T-helper 2 cell treated with Interferon-gamma antibody and Interleukin-4, amounts not matched to agents 100 ng/mL and 5 ng/mL, for 36 hours (primary cell): ENCODE measurements around the gene TMEM208. TPM values are rescaled to one million over a fixed set of nuclear protein-coding genes. Genes with fewer than 3 reads are reported as not detected.

ENCODE experiments used
- intact Hi-C: fragments of 100-400 bp; cut with micrococcal nuclease; formaldehyde crosslinking; loops from one replicate; pipeline ENCODE4 v1.15.1; 2023
- total RNA-seq: library from RNA; stranded (reverse); gene quantifications from 2 replicates; pipeline ENCODE4 v1.2.3, GENCODE V29; 2022

TMEM208 gene
- total RNA-seq, 1 donor from 2014 or later, result 46.2 TPM

DNA sequence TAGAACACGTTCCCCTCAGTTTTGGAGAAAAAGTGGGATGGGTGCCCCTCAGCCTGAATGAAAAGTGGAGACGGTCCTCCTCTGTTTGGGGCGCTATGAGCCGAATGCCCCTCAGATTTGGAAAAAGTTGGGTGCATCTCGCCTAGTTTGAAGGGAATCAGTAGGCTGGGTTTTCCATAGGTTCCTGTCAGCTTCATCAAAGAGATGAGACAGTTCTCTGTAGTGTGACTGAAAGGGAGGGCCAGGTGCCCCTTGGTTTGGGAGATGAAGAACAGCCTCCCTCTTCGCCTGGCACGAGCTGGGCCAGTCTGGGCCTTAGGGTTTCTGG lies 21.1 kb downstream of the TMEM208 start:
- intact Hi-C loops, result loop anchor here (5.0 to 10.0 kb wide), 2 partner anchors 91 to 417 kb away; partner anchors contain the start of genes ACD, C16orf86, ENKD1 and FBXL8

DNA sequence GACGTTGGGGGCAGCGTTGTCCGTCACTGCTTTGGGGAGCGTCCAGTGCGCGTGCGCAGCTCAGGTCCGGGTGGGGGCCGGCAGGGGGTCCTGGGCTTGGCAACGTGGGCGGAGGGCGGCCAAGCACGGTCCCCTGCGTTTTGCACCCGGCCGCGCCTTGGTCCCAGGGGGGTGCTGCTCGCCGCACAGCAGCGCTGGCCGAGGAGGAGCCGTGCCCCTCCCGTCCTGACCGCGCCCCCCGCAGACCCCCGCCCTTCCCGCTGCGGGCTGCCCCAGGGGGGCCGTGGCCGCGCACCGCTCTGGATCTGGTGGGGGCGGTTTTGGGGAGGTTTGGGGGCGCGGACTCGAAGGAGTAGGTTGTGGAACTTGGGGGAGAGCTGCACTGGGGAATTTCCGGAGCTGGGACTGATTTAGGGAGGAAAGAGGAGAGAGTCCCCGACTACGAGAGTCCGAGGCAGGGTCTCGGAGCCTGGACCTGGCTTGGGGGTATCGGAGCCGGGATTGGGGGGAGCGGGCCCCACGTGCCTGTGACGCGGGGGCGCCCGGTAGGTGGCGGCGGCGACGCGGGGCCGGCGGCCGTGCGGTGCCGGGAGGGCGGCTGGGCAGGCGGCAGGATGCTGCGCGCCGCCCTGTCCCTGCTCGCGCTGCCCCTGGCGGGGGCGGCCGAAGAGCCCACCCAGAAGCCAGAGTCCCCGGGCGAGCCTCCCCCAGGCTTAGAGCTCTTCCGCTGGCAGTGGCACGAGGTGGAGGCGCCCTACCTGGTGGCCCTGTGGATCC lies 21.7 kb downstream of the TMEM208 start, which contains the start of gene SLC9A5:
TSS of gene SLC9A5 (plus strand) at position 579 of the 777 bp plus-strand sequence. CDS start at position 615, 36 bp downstream.
- intact Hi-C loops, result loop anchor here (5.0 to 10.0 kb wide), 2 partner anchors 91 to 416 kb away; partner anchors contain the start of genes ACD, C16orf86, ENKD1 and FBXL8

DNA sequence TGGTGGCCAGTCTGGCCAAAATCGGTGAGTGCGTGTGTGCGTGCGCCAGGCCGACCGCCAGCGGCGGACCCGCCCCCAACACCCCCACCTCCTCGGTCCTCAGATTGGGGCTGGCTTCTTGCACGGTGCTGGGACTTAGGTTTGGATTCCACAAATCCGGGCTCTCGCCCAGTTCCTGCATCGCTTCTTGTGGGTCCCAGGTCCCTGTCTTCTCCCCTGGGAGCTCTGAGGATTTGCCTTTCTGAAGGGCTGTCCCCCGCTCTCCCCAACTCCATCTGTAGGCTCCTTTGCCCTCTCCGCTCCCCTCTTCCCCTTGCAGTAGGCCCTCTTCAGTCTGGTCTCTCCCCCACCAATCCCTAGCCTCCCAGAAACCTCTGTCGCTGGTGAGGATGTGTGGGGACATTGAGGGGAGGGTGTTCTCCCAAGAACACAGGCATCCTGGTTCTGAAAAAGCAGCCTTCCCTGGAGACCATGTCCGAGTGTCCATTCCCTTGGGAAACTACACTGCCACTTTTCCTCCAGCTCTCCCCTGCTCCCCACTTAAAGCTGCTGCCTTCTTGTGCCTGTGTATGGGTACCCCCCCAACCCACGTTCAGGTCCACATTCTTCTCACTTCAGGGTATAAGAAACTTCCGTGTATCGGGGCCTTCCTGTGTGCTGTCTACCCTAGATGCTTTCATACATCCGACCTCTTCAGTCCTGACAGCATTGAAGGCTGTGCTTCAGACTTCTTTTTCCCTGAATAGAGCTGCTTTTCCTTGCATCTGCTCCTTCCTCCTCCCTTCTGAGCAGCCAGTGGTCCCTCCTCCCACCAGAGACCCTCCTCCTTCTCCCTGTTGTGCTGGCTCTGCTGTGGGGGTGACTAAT lies 22.5 kb downstream of the TMEM208 start:
- intact Hi-C loops, result loop anchor here (5.0 to 10.0 kb wide), 2 partner anchors 92 to 415 kb away; partner anchors contain the start of genes ACD, C16orf86, ENKD1 and FBXL8

DNA sequence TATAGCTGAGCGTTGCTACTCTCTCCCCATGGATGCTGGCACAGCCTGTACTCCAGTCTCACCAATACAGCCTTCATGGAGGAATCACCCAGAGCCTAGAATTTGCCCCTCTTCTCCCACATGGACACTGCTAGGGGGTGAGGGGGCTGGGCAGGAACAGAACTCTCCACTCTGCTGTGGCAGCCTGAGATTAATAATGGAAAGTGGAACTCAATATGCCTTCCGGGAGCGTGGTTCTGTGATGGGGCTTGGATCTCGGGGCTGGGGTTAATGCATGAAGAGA lies 23.1 kb downstream of the TMEM208 start:
- intact Hi-C loops, result no loop called here

DNA sequence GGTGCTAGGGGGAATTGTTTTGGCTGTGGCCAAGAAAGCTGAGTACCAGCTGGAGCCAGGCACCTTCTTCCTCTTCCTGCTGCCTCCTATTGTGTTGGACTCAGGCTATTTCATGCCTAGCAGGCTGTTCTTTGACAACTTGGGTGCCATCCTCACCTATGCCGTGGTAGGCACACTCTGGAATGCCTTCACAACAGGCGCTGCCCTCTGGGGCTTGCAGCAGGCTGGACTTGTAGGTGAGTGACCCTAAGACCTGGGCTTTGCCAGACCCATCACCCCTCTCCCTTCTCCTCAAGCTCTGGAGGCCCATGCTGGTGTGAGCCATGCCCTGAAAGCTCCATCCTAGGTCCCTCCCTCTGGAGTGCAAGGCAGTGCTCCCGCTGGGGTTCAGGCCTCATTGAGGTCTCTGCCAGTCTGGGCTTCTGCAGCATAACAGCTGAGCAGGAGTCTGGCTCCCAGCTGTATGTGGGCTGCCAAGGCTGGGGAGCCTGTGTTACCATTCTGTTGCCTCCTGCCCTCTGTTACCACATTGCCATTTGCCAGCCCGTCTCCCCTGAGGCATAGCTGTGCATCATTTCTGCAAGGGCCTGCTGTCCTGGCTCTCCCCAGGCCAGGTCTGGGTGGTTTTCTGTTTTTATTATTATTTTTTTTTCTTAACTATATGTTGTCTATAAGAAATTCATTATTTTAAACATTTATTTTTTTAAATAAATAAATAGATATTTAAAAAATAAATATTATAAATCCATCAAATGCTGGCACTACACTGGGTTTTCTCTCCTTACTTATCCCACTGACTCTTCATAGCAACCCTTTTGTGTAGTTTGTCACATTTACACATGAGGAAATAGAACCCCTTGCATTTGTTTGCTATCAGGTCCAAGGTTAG lies 25.9 kb downstream of the TMEM208 start:
- intact Hi-C loops, result no loop called here

DNA sequence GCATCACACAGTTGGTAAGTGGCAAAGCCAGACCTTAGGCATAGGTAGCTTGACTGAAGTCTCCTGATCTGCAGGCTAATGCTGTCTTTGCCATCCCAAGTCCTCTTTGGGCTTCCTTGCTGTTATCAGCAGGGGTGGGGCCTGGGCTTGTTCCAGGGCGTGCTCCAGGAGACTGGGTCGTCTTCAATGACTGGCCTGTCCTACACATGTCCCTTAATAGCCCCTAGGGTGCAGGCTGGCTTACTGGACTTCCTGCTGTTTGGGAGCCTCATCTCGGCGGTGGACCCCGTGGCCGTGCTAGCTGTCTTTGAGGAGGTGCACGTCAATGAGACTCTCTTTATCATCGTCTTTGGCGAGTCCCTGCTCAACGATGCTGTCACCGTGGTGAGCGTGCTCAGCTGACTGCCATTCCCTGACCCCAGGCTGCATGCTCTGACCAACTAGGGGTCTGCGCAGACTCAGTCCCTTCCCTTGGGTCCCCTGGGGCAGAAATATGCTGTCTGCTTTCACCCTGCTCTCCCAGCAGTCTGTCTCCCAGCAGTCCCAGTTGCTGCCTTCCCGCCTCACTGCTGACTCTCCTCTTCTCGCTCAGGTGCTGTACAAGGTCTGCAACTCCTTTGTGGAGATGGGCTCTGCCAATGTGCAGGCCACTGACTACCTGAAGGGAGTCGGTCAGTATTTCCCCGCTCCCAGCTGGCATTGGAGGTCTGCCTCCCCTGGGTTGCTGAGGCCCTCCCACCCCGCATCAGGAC lies 28.0 kb downstream of the TMEM208 start:
- intact Hi-C loops, result no loop called here

DNA sequence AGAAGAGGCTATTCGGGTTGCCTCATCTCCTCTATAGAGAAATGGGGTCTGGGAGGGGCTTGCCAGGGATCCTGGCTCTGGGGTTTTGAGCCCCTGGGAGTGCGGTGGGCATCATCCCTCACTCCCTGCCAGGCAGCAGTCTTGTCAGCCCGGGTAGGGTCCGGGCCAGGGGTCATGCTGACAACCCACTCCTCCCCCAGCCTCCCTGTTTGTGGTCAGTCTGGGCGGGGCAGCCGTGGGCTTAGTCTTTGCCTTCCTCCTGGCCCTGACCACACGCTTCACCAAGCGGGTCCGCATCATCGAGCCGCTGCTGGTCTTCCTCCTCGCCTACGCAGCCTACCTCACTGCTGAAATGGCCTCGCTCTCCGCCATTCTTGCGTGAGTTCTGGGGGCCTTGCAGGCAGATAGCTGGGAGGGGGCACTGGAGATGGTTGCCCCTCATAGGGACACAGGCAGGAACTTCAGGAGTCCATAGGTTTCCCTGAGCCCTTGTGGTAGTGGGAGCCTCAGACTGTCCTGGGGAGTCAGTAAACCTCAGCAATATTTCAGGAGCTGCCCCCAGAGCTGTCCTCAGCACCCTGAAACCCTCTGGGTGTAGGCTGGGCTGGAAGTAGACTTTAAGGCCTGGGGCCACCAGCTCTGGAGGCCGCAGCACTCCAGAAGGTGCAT lies 28.8 kb downstream of the TMEM208 start:
- intact Hi-C loops, result no loop called here

DNA sequence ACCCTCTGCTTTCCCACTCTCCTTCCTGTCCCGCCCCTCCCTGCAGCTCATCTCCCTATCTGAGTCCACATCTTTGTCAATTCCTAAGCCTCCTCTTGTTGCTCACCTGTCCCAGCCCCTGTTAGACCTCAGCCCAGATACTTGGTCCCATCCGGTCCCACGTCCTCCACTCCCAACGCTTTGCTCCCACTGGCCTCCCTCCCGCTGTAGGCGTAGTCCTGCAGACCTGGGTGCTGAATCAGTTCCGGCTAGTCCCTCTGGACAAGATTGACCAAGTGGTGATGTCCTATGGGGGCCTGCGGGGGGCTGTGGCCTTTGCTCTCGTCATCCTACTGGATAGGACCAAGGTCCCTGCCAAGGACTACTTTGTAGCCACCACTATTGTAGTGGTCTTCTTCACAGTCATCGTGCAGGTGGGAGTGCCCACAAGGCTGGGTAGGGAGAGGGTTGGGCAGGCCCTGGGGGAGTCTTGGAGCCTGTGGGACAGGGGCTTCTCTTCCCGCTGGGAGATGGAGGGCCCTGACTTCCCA lies 29.8 kb downstream of the TMEM208 start:
- intact Hi-C loops, result no loop called here

DNA sequence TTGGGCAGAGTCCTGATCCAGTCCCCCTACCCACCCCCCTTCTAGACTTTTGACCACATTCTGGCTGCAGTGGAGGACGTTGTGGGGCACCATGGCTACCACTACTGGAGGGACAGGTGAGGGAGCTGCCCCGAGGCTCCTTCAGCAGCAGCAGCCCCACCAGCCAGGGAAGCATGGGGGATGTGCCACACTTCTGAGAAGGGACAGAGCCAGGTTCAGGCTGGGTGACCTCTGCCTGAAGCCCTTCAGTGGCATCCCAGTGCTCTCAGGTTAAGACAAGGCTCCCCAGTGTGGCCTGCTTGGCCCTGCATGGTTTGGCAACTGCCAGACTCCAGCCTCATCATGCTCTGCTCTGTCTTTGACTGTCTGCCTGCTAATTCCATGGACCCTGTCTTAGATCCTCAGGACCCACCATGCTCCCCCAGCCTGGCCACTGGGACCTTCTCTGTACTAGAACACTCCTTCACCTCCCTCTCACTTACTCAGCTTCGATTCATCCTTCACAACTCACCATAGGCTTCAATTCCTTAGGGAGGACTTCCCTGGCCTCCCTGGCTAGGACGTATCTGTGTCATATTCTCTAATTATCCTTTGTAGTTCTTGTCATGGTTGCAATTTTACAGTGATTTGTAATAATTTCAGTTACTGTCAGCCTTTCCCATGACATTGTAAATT lies 30.7 kb downstream of the TMEM208 start:
- intact Hi-C loops, result no loop called here

DNA sequence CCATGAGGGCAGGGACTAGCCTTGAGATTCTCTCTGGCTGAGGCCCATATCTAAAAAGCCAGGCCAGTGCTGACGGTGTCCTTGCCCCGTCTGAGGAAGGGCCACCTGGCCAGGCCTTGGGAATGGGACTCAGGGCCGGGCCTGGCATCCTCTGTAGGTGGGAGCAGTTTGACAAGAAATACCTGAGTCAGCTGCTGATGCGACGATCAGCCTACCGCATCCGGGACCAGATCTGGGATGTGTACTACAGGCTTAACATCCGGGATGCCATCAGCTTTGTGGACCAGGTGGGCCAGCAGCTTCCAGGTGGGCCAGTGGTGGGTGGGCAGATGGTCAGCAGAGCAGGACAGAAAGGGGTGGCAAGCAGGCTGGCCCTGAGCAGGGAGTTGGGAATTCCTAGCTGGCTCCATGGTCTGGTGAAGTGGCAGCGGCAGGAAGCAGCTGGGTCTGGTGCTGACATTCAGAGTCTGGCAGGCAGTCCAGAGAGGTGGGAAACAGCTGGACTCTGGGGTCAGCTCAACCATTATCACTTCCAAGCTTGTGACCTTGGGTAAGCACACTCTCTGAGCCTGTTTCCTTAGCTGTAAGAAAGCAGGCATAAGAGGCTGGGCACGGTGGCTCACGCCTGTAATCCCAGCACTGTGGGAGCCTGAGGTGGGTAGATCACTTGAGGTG lies 31.4 kb downstream of the TMEM208 start:
- intact Hi-C loops, result no loop called here

DNA sequence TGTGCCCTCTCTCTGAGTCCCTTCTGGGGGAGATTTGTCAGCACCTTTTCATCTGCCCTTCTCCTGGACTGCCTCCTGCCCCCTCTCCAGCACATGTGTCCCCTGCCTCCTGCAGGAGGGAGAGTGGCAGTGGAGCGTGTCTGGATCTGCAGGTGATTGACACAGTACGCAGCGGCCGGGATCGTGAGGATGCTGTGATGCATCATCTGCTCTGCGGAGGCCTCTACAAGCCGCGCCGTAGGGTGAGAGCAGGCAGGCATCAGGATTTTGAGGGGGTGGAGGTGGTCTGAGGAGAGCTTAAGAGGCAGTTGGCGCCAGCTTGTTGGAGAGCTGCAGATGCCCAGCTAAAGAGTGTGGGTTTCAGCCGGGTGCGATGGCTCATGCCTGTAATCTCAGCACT lies 32.8 kb downstream of the TMEM208 start:
- intact Hi-C loops, result loop anchor here (5.0 kb wide), 1 partner anchor 138 kb away; no protein-coding TSS in a partner anchor

DNA sequence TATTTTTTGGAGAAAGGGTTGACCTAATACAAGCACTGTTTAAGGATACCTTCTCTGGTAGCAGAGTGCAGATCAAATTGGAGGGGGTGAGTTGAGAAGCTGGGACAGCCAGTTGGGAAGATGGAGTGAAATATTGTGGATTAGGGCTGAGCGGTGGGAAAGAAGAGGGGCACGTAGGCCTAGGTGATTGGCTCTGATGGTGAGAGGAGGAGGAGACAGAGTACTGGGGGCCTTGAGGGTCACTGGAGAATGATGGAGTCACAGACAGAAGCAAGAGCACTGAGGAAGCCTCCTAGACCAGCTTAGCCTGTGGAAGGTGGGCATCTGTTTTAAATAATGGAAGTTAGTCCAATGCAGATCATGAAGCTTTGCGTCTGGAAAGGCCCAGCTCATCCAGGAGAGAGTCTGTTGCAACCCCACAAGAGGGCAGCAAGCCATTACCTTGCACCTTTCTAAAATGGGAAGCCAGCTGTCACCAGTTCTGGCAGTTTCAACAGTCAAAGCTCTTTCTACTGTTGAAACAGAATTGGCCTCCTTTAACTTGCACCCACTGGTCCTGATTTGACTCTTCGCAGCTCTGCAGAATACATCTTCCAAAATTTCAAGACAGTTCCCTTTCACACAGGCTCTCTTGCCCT lies 33.6 kb downstream of the TMEM208 start:
- intact Hi-C loops, result loop anchor here (5.0 kb wide), 1 partner anchor 137 kb away; no protein-coding TSS in a partner anchor

DNA sequence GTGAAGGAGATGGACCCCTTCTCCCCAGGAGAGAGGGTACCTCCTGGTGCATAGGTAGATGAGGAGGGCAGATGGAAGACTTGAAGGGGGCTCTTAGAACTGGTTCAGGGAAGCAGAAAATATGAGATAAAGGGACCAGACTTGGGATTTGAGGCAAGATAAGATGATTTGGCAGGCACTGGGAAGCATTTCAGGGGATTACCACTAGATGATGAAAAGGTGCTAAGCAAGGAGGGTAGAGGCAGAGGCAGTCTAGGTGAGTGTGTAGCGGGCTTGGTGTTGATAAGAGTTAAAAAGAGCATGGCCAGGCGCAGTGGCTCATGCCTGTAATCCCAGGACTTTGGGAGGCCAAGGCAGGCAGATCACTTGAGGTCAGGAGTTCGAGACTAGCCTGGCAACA lies 36.3 kb downstream of the TMEM208 start:
- intact Hi-C loops, result loop anchor here (5.0 kb wide), 1 partner anchor 134 kb away; no protein-coding TSS in a partner anchor

DNA sequence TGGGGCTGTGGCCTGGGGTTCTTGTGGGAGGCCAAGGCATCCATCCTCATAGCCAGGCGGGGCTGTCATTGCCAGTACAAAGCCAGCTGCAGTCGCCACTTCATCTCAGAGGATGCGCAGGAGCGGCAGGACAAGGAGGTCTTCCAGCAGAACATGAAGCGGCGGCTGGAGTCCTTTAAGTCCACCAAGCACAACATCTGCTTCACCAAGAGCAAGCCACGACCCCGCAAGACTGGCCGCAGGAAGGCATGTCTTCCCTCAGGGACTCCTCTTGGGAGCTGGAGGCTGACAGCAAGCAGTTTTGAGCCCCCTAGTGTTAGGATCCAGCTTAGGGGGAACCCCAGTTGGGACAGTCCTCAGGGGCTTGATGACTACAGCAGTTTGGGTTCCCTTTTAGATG lies 37.3 kb downstream of the TMEM208 start:
- intact Hi-C loops, result loop anchor here (5.0 kb wide), 1 partner anchor 133 kb away; no protein-coding TSS in a partner anchor

DNA sequence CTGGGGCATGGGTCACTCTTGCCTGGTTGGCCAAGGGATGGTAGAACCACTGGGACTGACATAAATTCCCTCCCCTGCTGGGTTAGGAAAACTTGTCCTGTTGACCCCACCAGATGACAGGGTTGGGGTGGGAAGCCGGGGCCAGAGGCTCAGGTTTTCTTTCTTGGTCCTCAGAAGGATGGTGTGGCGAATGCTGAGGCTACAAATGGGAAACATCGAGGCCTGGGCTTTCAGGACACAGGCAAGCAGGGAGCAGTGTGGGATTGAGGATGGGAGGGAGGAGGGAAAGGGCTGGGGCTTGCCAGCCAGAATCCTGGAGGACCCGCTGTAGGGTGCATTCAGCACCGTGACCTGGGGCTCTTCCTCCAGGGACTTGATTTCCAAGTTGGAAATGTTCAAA lies 37.9 kb downstream of the TMEM208 start:
- intact Hi-C loops, result loop anchor here (5.0 kb wide), 1 partner anchor 132 kb away; no protein-coding TSS in a partner anchor

DNA sequence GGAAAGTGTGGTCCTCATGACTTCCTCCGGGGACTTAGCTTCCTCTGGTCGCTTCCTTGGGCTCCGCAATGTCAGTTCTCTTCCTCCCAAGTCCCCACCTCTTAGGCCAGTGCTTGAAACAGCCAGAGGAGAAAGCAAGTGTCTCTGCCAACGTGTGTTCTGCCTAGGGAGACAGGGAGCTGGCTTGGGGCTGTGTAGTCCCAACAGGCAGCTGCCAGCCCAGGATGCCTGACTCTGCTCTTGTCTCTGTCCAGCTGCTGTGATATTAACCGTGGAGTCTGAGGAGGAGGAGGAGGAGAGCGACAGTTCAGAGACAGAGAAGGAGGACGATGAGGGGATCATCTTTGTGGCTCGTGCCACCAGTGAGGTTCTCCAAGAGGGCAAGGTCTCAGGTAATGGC lies 38.9 kb downstream of the TMEM208 start:
- intact Hi-C loops, result no loop called here

DNA sequence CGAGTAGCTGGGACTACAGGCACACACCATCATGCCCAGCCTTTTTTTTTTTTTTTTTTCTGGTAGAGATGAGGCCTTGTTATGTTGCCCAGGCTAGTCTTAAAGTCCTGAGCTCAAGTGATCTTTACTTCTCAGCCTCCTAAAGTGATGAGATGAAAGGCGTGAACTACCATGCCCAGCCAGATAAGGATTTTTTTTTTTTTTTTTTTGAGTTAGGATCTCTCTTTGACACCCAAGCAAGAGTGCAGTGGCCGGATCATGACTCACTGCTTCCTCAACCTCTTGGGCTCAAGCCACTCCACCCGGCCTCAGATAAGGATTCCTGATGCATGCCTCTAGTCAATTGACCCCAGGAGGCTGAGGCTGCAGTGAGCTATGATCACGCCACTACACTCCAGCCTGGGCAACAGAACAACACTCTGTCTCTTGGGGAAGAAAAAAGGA lies 41.2 kb downstream of the TMEM208 start:
- intact Hi-C loops, result no loop called here

DNA sequence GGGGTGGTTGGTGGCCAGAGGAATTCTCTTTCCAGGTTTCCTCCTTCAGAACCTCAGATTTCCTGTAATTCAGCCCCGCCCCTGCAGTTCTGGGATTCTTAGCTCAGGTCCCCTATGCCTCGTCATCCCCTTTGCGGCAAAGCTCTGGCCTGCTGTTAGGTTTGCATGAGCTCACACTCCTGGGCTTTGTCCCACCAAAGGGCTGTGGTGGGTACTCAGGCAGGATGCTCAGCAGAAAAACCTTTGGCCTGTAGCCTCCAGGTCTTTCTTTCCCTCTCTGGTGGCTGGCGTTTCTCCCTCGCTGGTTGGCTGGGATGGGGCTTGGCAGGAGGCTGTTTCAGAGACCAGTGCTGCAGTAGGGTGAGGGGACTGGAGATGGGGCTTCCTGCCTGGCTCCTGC lies 42.8 kb downstream of the TMEM208 start:
- intact Hi-C loops, result no loop called here
